ENCODE results near the gene ZSCAN18.
"Not testable (repeated sequence)": the region's sequence is repeated elsewhere in the genome, so short reads cannot be mapped to it uniquely, and the experiment has no call there.

ZSCAN18 gene, protein sequence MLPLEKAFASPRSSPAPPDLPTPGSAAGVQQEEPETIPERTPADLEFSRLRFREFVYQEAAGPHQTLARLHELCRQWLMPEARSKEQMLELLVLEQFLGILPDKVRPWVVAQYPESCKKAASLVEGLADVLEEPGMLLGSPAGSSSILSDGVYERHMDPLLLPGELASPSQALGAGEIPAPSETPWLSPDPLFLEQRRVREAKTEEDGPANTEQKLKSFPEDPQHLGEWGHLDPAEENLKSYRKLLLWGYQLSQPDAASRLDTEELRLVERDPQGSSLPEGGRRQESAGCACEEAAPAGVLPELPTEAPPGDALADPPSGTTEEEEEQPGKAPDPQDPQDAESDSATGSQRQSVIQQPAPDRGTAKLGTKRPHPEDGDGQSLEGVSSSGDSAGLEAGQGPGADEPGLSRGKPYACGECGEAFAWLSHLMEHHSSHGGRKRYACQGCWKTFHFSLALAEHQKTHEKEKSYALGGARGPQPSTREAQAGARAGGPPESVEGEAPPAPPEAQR

DNA sequence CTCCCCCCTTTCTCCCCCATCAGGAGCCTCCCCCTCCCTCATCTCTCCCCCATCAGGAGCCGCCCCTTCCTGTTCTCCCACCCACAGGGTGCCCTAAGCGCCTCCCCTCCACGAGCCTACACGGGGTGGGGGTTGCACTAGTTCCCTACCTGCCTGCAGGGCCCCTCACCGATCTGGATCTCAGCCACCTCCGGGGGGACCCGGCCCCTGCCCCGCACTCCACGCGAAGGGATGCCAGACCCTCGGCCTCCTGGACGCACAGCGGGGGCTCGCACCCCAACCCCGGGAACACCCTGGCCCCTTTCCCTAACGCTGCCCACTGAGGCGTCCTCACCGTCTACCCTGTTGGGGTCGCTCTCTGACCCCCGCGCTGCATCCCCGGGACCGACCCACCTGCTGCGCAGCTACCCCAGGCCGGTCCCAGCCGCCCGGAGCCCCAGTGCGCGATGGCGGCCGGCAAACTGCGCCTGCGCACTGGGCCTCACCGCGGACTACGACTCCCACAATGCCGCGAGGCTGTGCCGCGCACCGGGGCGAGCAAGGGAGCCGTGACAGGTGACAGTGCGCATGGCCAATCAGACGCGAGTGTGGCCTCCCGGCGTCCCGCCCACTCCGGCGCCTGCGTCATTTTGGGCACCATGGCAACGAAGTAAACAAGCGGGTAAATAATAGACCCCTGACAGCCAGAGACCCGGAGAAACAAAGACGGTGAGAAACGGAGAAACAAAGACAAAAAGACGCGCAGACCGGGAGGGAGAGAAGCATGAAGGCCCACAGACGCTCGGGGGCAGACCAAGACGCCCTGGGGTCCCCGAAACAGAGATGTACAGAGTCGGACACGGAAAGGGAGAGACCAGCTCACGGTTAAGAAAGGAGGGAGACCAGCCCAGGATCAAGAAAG lies at the start of gene ZSCAN18:
Gene ZSCAN18 (minus strand): TSS at position 451 of the 901 bp plus-strand sequence. CDS start 7,964 bp downstream, outside the sequence.
- no peaks in the 10 kb centered on the region for H3K27me3 ChIP-seq (replicated peaks)
- DNase-seq, result peak; percentile 98
- no peaks in the 10 kb centered on the region for H3K36me3 ChIP-seq (replicated peaks)
- peak within 1 kb of the TSS; percentile 89 for H3K4me3 ChIP-seq (ENCODE audit: low read depth, low read length)
- in situ Hi-C loops (cut with HindIII; ENCODE audit: low pct_ligation_motif_present, low sequenced_read_pairs), result no loop called here
- TF ChIP-seq CTCF (IDR thresholded peaks at IDR 0.05; ENCODE audit: low read depth, low read length, missing control alignments), result no peak
- peak within 1 kb of the TSS; percentile 95 for H3K27ac ChIP-seq

DNA sequence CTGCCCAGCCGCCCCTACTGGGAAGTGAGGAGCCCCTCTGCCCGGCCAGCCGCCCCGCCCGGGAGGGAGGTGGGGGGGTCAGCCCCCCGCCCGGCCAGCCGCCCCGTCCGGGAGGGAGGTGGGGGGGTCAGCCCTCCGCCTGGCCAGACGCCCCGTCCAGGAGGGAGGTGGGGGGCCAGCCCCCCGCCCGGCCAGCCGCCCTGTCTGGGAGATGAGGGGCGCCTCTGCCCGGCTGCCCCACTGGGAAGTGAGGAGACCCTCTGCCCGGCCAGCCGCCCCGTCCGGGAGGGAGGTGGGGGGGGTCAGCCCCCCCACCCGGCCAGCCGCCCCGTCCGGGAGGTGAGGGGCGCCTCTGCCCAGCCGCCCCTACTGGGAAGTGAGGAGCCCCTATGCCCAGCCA lies 49.4 kb upstream of the ZSCAN18 start:
- H3K27ac ChIP-seq; H3K4me3 ChIP-seq (ENCODE audit: low read depth, low read length); H3K27me3 ChIP-seq (replicated peaks); in situ Hi-C loops (cut with HindIII; ENCODE audit: low pct_ligation_motif_present, low sequenced_read_pairs); DNase-seq; H3K36me3 ChIP-seq (replicated peaks): not testable (repeated sequence)

- no peak for TF ChIP-seq CTCF (IDR thresholded peaks at IDR 0.05; ENCODE audit: low read depth, low read length, missing control alignments)
- Histone ChIP-seq H3K27ac (no peak overlapping the region), H3K36me3 (replicated peaks) (peaks cover 18% of the 10 kb centered on the region), H3K27me3 (replicated peaks) (no peaks in the 10 kb centered on the region), H3K4me3 (ENCODE audit: low read depth, low read length) (no peak overlapping the region)
- no peak for DNase-seq
- in situ Hi-C loops (cut with HindIII; ENCODE audit: low pct_ligation_motif_present, low sequenced_read_pairs), result no loop called here
These were observed 47.8 kb upstream of the ZSCAN18 start for GRCh38 chr19:58145849-58146248.

DNA sequence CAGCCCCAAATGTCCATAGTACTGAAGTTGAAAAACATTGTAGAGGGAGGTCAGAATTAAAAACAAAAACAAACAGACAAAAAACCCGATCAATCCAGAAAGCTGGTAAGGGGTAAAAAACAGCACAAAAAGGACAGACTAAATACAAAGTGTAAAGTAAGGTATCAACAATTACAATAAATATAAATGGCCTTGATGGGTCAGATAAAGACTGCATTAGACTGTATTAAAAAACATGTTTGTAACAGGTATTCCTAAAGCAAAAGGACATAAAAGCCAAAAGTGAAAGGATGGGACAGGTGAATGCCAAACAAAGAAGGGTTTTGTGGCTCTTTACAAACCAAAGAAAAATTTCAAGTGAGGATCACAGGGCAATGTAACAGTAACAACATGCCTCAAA lies 36.2 kb upstream of the ZSCAN18 start:
- no peak overlapping the region for H3K4me3 ChIP-seq (ENCODE audit: low read depth, low read length)
- no peaks in the 10 kb centered on the region for H3K27me3 ChIP-seq (replicated peaks)
- no peak overlapping the region for H3K27ac ChIP-seq
- peaks cover 43% of the 10 kb centered on the region for H3K36me3 ChIP-seq (replicated peaks)
- TF ChIP-seq CTCF (IDR thresholded peaks at IDR 0.05; ENCODE audit: low read depth, low read length, missing control alignments), result no peak
- in situ Hi-C loops (cut with HindIII; ENCODE audit: low pct_ligation_motif_present, low sequenced_read_pairs), result no loop called here
- no peak for DNase-seq

GRCh38 chr19:58129284-58129683 lies 31.3 kb upstream of the ZSCAN18 start:
- H3K4me3 ChIP-seq (ENCODE audit: low read depth, low read length), result no peak overlapping the region
- H3K27ac ChIP-seq, result no peak overlapping the region
- no peaks in the 10 kb centered on the region for H3K27me3 ChIP-seq (replicated peaks)
- TF ChIP-seq CTCF (IDR thresholded peaks at IDR 0.05; ENCODE audit: low read depth, low read length, missing control alignments), result no peak
- in situ Hi-C loops (cut with HindIII; ENCODE audit: low pct_ligation_motif_present, low sequenced_read_pairs), result no loop called here
- DNase-seq, result no peak
- H3K36me3 ChIP-seq (replicated peaks), result peaks cover 58% of the 10 kb centered on the region

Measured in brain microvascular endothelial cell (primary cell).